Adrenal gland (tissue), 12 donors: ENCODE results near the gene SLC6A1. TPM values are rescaled to one million over a fixed set of nuclear protein-coding genes. Genes with fewer than 3 reads are reported as not detected.

Experiments
- DNase-seq, 7 donors: peaks; one replicate each; pipeline ENCODE4 v3.0.0-alpha.2; 2019 to 2020
- H3K27ac ChIP-seq, 5 donors: fragments of 200-600 bp; sonication (generic) in 4 of 5; 1 replicate in 3 of 5; 2 replicates in 2 of 5; pipeline versions ENCODE4 v1.5.1 to v1.8.0; 2016 to 2020; ENCODE audit warnings: mild to moderate bottlenecking in 1 of 5
- H3K27me3 ChIP-seq: fragments of 200-600 bp; 2 replicates; pipeline ENCODE4 v1.8.0; 2021
- H3K36me3 ChIP-seq, 2 donors: fragments of 200-600 bp; replicated peaks in 1 of 2; 1 replicate in 1 of 2; 2 replicates in 1 of 2; pipeline versions ENCODE4 v1.5.1 to v1.8.0; 2018 to 2022
- H3K4me1 ChIP-seq, 2 donors: fragments of 200-600 bp; replicated peaks in 1 of 2; 1 replicate in 1 of 2; 2 replicates in 1 of 2; pipeline versions ENCODE4 v1.5.1 to v1.8.0; 2018 to 2021
- H3K4me3 ChIP-seq, 4 donors: fragments of 200-600 bp; sonication (generic) in 3 of 4; one replicate each; pipeline ENCODE4 v1.5.1; 2016 to 2018
- H3K9me3 ChIP-seq, 3 donors: fragments of 200-600 bp; sonication (generic) in 1 of 3; replicated peaks in 1 of 3; 1 replicate in 2 of 3; 2 replicates in 1 of 3; pipeline versions ENCODE4 v1.5.1 to v1.8.0; 2016 to 2021
- CTCF ChIP-seq, 6 experiments: fragments of 450-650 bp in 4 of 6; fragments of 200-600 bp in 2 of 6; sonication (generic) in 1 of 6; IDR thresholded peaks; 1 replicate in 5 of 6; 2 replicates in 1 of 6; pipeline versions ENCODE4 v1.5.1 to v1.8.0; 2016 to 2021; ENCODE audit warnings: antibody characterized with exemption in 6 of 6, mild to moderate bottlenecking in 2 of 6, moderate library complexity in 1 of 6
- POLR2A ChIP-seq, 2 donors: fragments of 450-650 bp; IDR thresholded peaks; one replicate each; pipeline ENCODE4 v1.6.1; 2017; ENCODE audit warnings: antibody characterized with exemption in 2 of 2, mild to moderate bottlenecking in 2 of 2, moderate library complexity in 1 of 2
- WGBS, 4 donors: extraction: QIAGEN DNeasy Blood & Tissue Kit in 2 of 4; methylation state at CpG; one replicate each; pipeline versions ENCODE4 v1.1.5 to v1.1.7; 2013 to 2017; 5-methylcytosine and 5-hydroxymethylcytosine counted together
- intact Hi-C, 2 donors: fragments of 100-400 bp; cut with DNase I; formaldehyde crosslinking; loops; one replicate each; pipeline versions ENCODE4 v1.14.1 to v1.15.0; 2022 to 2023
- polyA plus RNA-seq, 3 donors: library from polyadenylated mRNA; stranded (reverse); fragments of 200-250 nt in 2 of 3; fragments of 350-450 nt in 1 of 3; fragmentation: Illumina TruSeq in 1 of 3; extraction: RNeasy Lipid Tissue Mini Kit (QIAGEN cat#74804) in 1 of 3; gene quantifications; one replicate each; pipeline ENCODE4 v1.2.3, GENCODE V29; 2013 to 2014
- total RNA-seq, 9 donors: library from RNA; depleted of rRNA in 4 of 9; stranded (reverse); fragments of >200 nt in 4 of 9; fragments of 120-200 nt in 1 of 9; fragmentation: NEBNext Ultra II Directional in 1 of 9; extraction: Animal tissue kit (Norgen Biotek cat#: 25700) in 1 of 9; gene quantifications; one replicate each; pipeline versions ENCODE4 v1.1.0 to v1.2.4, GENCODE V29; 2013 to 2023
- donor health status: healthy with polysubstance abuse.
- donor health status: Bipolar disorder and iron deficiency.
- donor health status: DM: yes; HTN: yes; CAD: no.
- donor health status: DM: no; HTN: no; CAD: no.
- donor health status: DM: no; HTN: no; CAD: no.
- donor health status: DM: yes; HTN: yes; CAD: no.

The SLC6A1 gene
- total and polyA plus RNA-seq, 12 donors, result 0.06 to 1.8 (median 0.47) TPM

GRCh38 chr3:11014253-11014652 is 21.7 kb downstream of the SLC6A1 start:
- no peak overlapping the region for H3K4me3 ChIP-seq
- no peak for TF ChIP-seq POLR2A (IDR thresholded peaks at IDR 0.05)
- TF ChIP-seq CTCF (IDR thresholded peaks at IDR 0.05), result no peak
- 90 to 92% (median 92%) methylated on average over 2 to 4 of the region's 4 CpGs for WGBS, 4 donors
- H3K4me1 ChIP-seq, result no peaks in the 10 kb centered on the region
- H3K36me3 ChIP-seq, result no peaks in the 10 kb centered on the region
- H3K27me3 ChIP-seq, result no peaks in the 10 kb centered on the region
- no peaks in the 10 kb centered on the region for H3K9me3 ChIP-seq
- no peak overlapping the region for H3K27ac ChIP-seq
- DNase-seq, result no peak
- intact Hi-C loops, result no loop called here

- TF ChIP-seq POLR2A (IDR thresholded peaks at IDR 0.05), result no peak
- TF ChIP-seq CTCF (IDR thresholded peaks at IDR 0.05), result no peak
- intact Hi-C loops, result no loop called here
- Histone ChIP-seq H3K9me3 (no peaks in the 10 kb centered on the region), H3K27ac (no peak overlapping the region), H3K4me1 (no peaks in the 10 kb centered on the region), H3K27me3 (no peaks in the 10 kb centered on the region), H3K36me3 (no peaks in the 10 kb centered on the region), H3K4me3 (no peak overlapping the region)
- 83 to 88% (median 84%) methylated on average over 14 to 15 of the region's 15 CpGs for WGBS, 4 donors
- no peak for DNase-seq
Measured at GRCh38 chr3:11014752-11015151, 22.2 kb downstream of the SLC6A1 start.

GRCh38 chr3:11015369-11015768 is 22.8 kb downstream of the SLC6A1 start:
- intact Hi-C loops, result no loop called here
- Histone ChIP-seq H3K36me3 (no peaks in the 10 kb centered on the region), H3K27ac (no peak overlapping the region), H3K9me3 (no peaks in the 10 kb centered on the region), H3K4me3 (no peak overlapping the region), H3K4me1 (no peaks in the 10 kb centered on the region), H3K27me3 (no peaks in the 10 kb centered on the region)
- TF ChIP-seq POLR2A (IDR thresholded peaks at IDR 0.05) (no peak), CTCF (IDR thresholded peaks at IDR 0.05) (no peak)
- WGBS, 4 donors, result 81 to 89% (median 83%) methylated on average over 16 of the region's 16 CpGs
- DNase-seq, result no peak

- no peak overlapping the region for H3K27ac ChIP-seq
- no peaks in the 10 kb centered on the region for H3K27me3 ChIP-seq
- H3K4me3 ChIP-seq, result no peak overlapping the region
- no peak for DNase-seq
- H3K4me1 ChIP-seq, result no peaks in the 10 kb centered on the region
- H3K9me3 ChIP-seq, result no peaks in the 10 kb centered on the region
- WGBS, 4 donors, result 72 to 82% (median 75%) methylated on average over 5 of the region's 5 CpGs
- TF ChIP-seq CTCF (IDR thresholded peaks at IDR 0.05), result no peak
- no peak for TF ChIP-seq POLR2A (IDR thresholded peaks at IDR 0.05)
- H3K36me3 ChIP-seq, result no peaks in the 10 kb centered on the region
- intact Hi-C loops, result no loop called here
Measured at GRCh38 chr3:11016727-11017126, 24.2 kb downstream of the SLC6A1 start.
